K562 (cell line): ENCODE measurements around the gene TMEM143. TPM values are rescaled to one million over a fixed set of nuclear protein-coding genes. Genes with fewer than 3 reads are reported as not detected.

Experiments used
- CBFA2T3 ChIP-seq: fragments of 450-650 bp; IDR thresholded peaks from 2 replicates; pipeline ENCODE4 v1.6.1; 2017
- DNMT1 ChIP-seq: fragments of 450-650 bp; IDR thresholded peaks from 2 replicates; pipeline ENCODE4 v1.6.1; 2016; ENCODE audit warnings: antibody characterized with exemption, mild to moderate bottlenecking
- ELF2 ChIP-seq: fragments of 250-450 bp; sonication (Bioruptor Pico); IDR thresholded peaks from 2 replicates; pipeline ENCODE4 v1.5.0; 2021; ENCODE audit warnings: mild to moderate bottlenecking
- EP400 ChIP-seq: fragments of 450-650 bp; IDR thresholded peaks from 2 replicates; pipeline ENCODE4 v1.6.1; 2017; ENCODE audit warnings: antibody characterized with exemption, mild to moderate bottlenecking, moderate library complexity
- HNRNPLL ChIP-seq: fragments of 200-400 bp; formaldehyde crosslinking; IDR thresholded peaks from 2 replicates; pipeline ENCODE4 v1.6.1; 2017; ENCODE audit warnings: low read length, low read depth, mild to moderate bottlenecking; ENCODE audit not compliant: poor library complexity, severe bottlenecking
- KLF13 ChIP-seq: fragments of 450-650 bp; IDR thresholded peaks from 2 replicates; pipeline ENCODE4 v1.6.1; 2016; ENCODE audit warnings: missing genetic modification characterization, low read depth, mild to moderate bottlenecking, missing compliant biosample characterization, moderate library complexity, borderline replicate concordance
- NONO ChIP-seq, 2 experiments: fragments of 200-400 bp in 1 of 2; fragments of 450-650 bp in 1 of 2; formaldehyde crosslinking in 1 of 2; IDR thresholded peaks; 2 replicates each; pipeline ENCODE4 v1.6.1; 2017; ENCODE audit warnings: low read depth in 2 of 2, mild to moderate bottlenecking in 2 of 2, moderate library complexity in 2 of 2, low read length in 1 of 2
- PHB2 ChIP-seq: fragments of 450-650 bp; IDR thresholded peaks from 2 replicates; pipeline ENCODE4 v1.6.1; 2017; ENCODE audit warnings: low read depth
- RB1 ChIP-seq: fragments of 450-650 bp; IDR thresholded peaks from 2 replicates; pipeline ENCODE4 v1.6.1; 2017; ENCODE audit warnings: low read depth, mild to moderate bottlenecking
- RCOR1 ChIP-seq, 2 experiments: IDR thresholded peaks; 2 replicates each; pipeline ENCODE4 v1.6.1; 2012; ENCODE audit warnings: low read depth in 2 of 2, low read length in 2 of 2, borderline replicate concordance in 1 of 2, improper control_type of control experiment in 1 of 2
- RNF2 ChIP-seq: sonication (generic); IDR thresholded peaks from 2 replicates; pipeline ENCODE4 v1.6.1; 2016
- SREBF1 ChIP-seq: fragments of 150-350 bp; IDR thresholded peaks from 2 replicates; pipeline ENCODE4 v1.6.1; 2014; ENCODE audit warnings: antibody characterized with exemption, low read depth, low read length, borderline replicate concordance
- TCFL5 ChIP-seq: fragments of 250-450 bp; sonication (Bioruptor Pico); conservative IDR thresholded peaks from 2 replicates; pipeline ENCODE4 v1.6.1; 2021; ENCODE audit warnings: mild to moderate bottlenecking, moderate library complexity, matching md5 sums
- polyA plus RNA-seq, 8 experiments: library from polyadenylated mRNA; depleted of rRNA in 4 of 8; stranded (reverse) in 5 of 8; unstranded in 3 of 8; fragments of >200 nt; fragmentation: Nextera tagmentation in 2 of 8; fragmentation: Illumina TruSeq in 1 of 8; extraction: Ambion mirVana in 2 of 8; extraction: Trizol in 1 of 8; gene quantifications; 2 replicates each; pipeline versions ENCODE4 v1.2.1 to v1.2.3, GENCODE V29; 2011 to 2014; ENCODE audit warnings: inconsistent platforms in 1 of 8, missing spikeins in 1 of 8
- total RNA-seq, 7 experiments: library from RNA; depleted of rRNA in 6 of 7; stranded (reverse); fragments of >200 nt in 6 of 7; fragmentation: Illumina TruSeq in 2 of 7; extraction: Trizol in 2 of 7; gene quantifications; 2 replicates each; pipeline versions ENCODE4 v1.2.1 to v1.2.3, GENCODE V29; 2011 to 2021; ENCODE audit warnings: low replicate concordance in 1 of 7
- TF ChIP-seq, protein P1 (sequence below): sonication (generic); formaldehyde crosslinking; IDR thresholded peaks from 2 replicates; pipeline ENCODE4 v1.8.1; 2023; ENCODE audit warnings: mild to moderate bottlenecking, missing genetic modification reagents
- TF ChIP-seq, protein P2 (sequence below): fragments of 450-650 bp; IDR thresholded peaks from 2 replicates; pipeline ENCODE4 v1.6.1; 2018; ENCODE audit not compliant: partially characterized antibody
- TF ChIP-seq, protein P3 (sequence below): sonication (generic); formaldehyde crosslinking; IDR thresholded peaks from 2 replicates; pipeline ENCODE4 v1.8.1; 2023; ENCODE audit warnings: mild to moderate bottlenecking, missing genetic modification reagents
- TF ChIP-seq, protein P4 (sequence below): fragments of 450-650 bp; conservative IDR thresholded peaks from 2 replicates; pipeline ENCODE4 v1.6.1; 2016; ENCODE audit warnings: missing genetic modification characterization, low read depth, mild to moderate bottlenecking, missing compliant biosample characterization, moderate library complexity

The TMEM143 gene
- total and polyA plus RNA-seq, 9 of the 15 experiments (the other 6 are each of a cell fraction or from before 2014, with no cell fraction given): 0.66 to 8.8 (median 4.3) TPM

DNA sequence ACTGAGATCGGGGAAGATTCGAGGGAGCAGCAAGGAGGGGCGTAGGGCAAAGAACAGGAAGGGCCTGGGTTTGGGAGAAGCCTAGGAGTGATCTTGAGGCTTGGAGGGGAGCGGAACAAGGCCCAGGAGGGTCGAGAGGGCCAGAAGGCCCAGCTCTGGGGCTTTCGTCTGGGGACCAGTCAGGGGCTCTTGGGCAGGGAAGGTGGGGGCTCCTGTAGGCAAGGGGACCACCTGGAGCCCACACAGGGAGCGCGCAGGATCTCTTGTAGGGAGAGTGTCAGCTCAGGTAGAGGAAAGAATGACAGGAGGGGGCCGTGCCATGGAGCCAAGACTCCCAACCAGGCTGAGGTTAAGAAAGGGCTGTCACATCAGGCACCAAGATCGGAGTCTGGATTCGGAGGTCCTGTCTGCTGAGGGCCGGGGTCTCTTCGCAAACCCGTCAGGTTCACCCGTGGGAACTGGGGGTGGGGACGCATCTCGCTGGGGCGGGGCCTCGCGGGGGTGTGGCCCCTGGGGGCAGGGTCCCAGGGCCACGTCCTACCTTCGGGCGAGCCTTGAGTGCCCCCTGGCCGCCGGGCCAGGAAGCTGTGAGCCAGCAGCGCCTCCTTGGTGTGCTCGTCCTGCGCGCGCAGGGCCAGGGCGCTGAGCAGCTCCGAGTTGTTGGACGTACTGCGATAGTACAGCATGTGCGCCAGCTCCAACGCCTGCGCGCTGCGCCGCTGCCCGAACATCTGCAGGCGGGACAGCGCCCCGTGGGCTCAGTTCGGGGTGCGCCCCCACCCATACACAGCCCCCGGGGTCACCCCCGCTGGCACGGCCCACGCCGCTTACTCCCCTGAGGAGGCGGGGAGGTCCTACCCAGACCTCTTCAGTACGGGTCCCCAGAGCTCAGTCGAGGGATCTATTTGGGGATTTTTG, 30.0 kb downstream of the TMEM143 start (continued):
- TF ChIP-seq, protein P1, sequence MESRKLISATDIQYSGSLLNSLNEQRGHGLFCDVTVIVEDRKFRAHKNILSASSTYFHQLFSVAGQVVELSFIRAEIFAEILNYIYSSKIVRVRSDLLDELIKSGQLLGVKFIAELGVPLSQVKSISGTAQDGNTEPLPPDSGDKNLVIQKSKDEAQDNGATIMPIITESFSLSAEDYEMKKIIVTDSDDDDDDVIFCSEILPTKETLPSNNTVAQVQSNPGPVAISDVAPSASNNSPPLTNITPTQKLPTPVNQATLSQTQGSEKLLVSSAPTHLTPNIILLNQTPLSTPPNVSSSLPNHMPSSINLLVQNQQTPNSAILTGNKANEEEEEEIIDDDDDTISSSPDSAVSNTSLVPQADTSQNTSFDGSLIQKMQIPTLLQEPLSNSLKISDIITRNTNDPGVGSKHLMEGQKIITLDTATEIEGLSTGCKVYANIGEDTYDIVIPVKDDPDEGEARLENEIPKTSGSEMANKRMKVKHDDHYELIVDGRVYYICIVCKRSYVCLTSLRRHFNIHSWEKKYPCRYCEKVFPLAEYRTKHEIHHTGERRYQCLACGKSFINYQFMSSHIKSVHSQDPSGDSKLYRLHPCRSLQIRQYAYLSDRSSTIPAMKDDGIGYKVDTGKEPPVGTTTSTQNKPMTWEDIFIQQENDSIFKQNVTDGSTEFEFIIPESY: 0 out of 2 replicates have a peak, but pooled peaks have one; percentile 52
- peak; percentile 58 for TF ChIP-seq PHB2
- peak in 1 of 2 experiments; percentile 80; a peak in 1 of 4 replicates for TF ChIP-seq NONO (IDR thresholded peaks at IDR 0.05; ENCODE audit: low read depth in 2 of 2, low read length in 1 of 2)
- TF ChIP-seq RB1: peak; percentile 93
- TF ChIP-seq TCFL5: no peak
- TF ChIP-seq, protein P2, sequence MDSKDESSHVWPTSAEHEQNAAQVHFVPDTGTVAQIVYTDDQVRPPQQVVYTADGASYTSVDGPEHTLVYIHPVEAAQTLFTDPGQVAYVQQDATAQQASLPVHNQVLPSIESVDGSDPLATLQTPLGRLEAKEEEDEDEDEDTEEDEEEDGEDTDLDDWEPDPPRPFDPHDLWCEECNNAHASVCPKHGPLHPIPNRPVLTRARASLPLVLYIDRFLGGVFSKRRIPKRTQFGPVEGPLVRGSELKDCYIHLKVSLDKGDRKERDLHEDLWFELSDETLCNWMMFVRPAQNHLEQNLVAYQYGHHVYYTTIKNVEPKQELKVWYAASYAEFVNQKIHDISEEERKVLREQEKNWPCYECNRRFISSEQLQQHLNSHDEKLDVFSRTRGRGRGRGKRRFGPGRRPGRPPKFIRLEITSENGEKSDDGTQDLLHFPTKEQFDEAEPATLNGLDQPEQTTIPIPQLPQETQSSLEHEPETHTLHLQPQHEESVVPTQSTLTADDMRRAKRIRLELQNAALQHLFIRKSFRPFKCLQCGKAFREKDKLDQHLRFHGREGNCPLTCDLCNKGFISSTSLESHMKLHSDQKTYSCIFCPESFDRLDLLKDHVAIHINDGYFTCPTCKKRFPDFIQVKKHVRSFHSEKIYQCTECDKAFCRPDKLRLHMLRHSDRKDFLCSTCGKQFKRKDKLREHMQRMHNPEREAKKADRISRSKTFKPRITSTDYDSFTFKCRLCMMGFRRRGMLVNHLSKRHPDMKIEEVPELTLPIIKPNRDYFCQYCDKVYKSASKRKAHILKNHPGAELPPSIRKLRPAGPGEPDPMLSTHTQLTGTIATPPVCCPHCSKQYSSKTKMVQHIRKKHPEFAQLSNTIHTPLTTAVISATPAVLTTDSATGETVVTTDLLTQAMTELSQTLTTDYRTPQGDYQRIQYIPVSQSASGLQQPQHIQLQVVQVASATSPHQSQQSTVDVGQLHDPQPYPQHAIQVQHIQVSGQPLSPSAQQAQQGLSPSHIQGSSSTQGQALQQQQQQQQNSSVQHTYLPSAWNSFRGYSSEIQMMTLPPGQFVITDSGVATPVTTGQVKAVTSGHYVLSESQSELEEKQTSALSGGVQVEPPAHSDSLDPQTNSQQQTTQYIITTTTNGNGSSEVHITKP: peak; percentile 38
- TF ChIP-seq KLF13 (tag): peak; percentile 85
- TF ChIP-seq HNRNPLL: peak; percentile 68
- no peak for TF ChIP-seq DNMT1
- TF ChIP-seq RNF2: peak; percentile 70
- peak; percentile 72 for TF ChIP-seq EP400
- TF ChIP-seq RCOR1 (IDR thresholded peaks at IDR 0.05; ENCODE audit: borderline replicate concordance in 1 of 2, low read depth in 2 of 2, low read length in 2 of 2): peak in 1 of 2 experiments; percentile 76; a peak in 2 of 4 replicates
- no peak for TF ChIP-seq SREBF1
- peak; percentile 31; the same call in 1 of the 2 replicates for TF ChIP-seq CBFA2T3
- TF ChIP-seq, protein P3, sequence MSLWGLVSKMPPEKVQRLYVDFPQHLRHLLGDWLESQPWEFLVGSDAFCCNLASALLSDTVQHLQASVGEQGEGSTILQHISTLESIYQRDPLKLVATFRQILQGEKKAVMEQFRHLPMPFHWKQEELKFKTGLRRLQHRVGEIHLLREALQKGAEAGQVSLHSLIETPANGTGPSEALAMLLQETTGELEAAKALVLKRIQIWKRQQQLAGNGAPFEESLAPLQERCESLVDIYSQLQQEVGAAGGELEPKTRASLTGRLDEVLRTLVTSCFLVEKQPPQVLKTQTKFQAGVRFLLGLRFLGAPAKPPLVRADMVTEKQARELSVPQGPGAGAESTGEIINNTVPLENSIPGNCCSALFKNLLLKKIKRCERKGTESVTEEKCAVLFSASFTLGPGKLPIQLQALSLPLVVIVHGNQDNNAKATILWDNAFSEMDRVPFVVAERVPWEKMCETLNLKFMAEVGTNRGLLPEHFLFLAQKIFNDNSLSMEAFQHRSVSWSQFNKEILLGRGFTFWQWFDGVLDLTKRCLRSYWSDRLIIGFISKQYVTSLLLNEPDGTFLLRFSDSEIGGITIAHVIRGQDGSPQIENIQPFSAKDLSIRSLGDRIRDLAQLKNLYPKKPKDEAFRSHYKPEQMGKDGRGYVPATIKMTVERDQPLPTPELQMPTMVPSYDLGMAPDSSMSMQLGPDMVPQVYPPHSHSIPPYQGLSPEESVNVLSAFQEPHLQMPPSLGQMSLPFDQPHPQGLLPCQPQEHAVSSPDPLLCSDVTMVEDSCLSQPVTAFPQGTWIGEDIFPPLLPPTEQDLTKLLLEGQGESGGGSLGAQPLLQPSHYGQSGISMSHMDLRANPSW (CRISPR knock-in tag): peak; percentile 83; the same call in 1 of the 2 replicates
- TF ChIP-seq, protein P4, sequence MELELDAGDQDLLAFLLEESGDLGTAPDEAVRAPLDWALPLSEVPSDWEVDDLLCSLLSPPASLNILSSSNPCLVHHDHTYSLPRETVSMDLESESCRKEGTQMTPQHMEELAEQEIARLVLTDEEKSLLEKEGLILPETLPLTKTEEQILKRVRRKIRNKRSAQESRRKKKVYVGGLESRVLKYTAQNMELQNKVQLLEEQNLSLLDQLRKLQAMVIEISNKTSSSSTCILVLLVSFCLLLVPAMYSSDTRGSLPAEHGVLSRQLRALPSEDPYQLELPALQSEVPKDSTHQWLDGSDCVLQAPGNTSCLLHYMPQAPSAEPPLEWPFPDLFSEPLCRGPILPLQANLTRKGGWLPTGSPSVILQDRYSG (tag): no peak
- 0 out of 2 replicates have a peak, but pooled peaks have one; percentile 50 for TF ChIP-seq ELF2 (CRISPR knock-in tag)
